Mesothelial cell of epicardium (in vitro differentiated cells): Measurements from ENCODE around the gene TBC1D22A. TPM values are rescaled to one million over a fixed set of nuclear protein-coding genes. Genes with fewer than 3 reads are reported as not detected.

Source experiments
- DNase-seq, 2 experiments: peaks; one replicate each; pipeline ENCODE4 v3.0.0; 2021; ENCODE audit warnings: low spot score in 2 of 2; ENCODE audit not compliant: unreplicated experiment in 2 of 2
- H3K27ac Mint-ChIP-seq: 2 replicates; pipeline ENCODE4 v1.8.0; 2021; ENCODE audit warnings: mixed read lengths
- H3K27me3 Mint-ChIP-seq: 2 replicates; pipeline ENCODE4 v1.8.0; 2021; ENCODE audit warnings: low read depth, mixed read lengths
- H3K36me3 Mint-ChIP-seq: 2 replicates; pipeline ENCODE4 v1.8.0; 2021; ENCODE audit warnings: mixed read lengths
- H3K4me1 Mint-ChIP-seq: 2 replicates; pipeline ENCODE4 v1.8.0; 2021; ENCODE audit warnings: mixed read lengths
- H3K4me3 Mint-ChIP-seq: 2 replicates; pipeline ENCODE4 v1.8.0; 2021; ENCODE audit warnings: mild to moderate bottlenecking, moderate library complexity, mixed read lengths
- H3K9me3 Mint-ChIP-seq: 2 replicates; pipeline ENCODE4 v1.8.0; 2021; ENCODE audit warnings: mixed read lengths
- CTCF ChIP-seq: fragments of 200-600 bp; sonication (generic); IDR thresholded peaks from one replicate; pipeline ENCODE4 v1.5.0; 2021; ENCODE audit warnings: antibody characterized with exemption; ENCODE audit not compliant: unreplicated experiment
- total RNA-seq: library from RNA; stranded (reverse); gene quantifications from 3 replicates; pipeline ENCODE4 v1.2.1, GENCODE V29; 2021

Gene TBC1D22A
- total RNA-seq, 1 donor from 2014 or later = 26.6 TPM

- H3K27me3 Mint-ChIP-seq = no peaks in the 10 kb centered on the region
- H3K4me3 Mint-ChIP-seq = no peak overlapping the region
- H3K36me3 Mint-ChIP-seq = peaks cover 10% of the 10 kb centered on the region
- TF ChIP-seq CTCF = no peak
- DNase-seq = no peak
- H3K27ac Mint-ChIP-seq = no peak overlapping the region
- H3K9me3 Mint-ChIP-seq = no peaks in the 10 kb centered on the region
- H3K4me1 Mint-ChIP-seq = no peaks in the 10 kb centered on the region
Observed at GRCh38 chr22:47061226-47061625, 298.8 kb downstream of the TBC1D22A start.

GRCh38 chr22:47062126-47062525, 299.7 kb downstream of the TBC1D22A start:
- no peak for DNase-seq
- Mint-ChIP-seq H3K27ac (no peak overlapping the region), H3K4me1 (no peaks in the 10 kb centered on the region), H3K4me3 (no peak overlapping the region), H3K9me3 (no peaks in the 10 kb centered on the region), H3K27me3 (no peaks in the 10 kb centered on the region), H3K36me3 (peaks cover 10% of the 10 kb centered on the region)
- no peak for TF ChIP-seq CTCF

GRCh38 chr22:47063071-47063509, 300.6 kb downstream of the TBC1D22A start:
- Mint-ChIP-seq H3K9me3 (no peaks in the 10 kb centered on the region), H3K27me3 (no peaks in the 10 kb centered on the region), H3K4me1 (no peaks in the 10 kb centered on the region), H3K36me3 (peaks cover 9% of the 10 kb centered on the region), H3K27ac (no peak overlapping the region), H3K4me3 (no peak overlapping the region)
- no peak for DNase-seq
- TF ChIP-seq CTCF = no peak

- Mint-ChIP-seq H3K4me3 (no peak overlapping the region), H3K4me1 (no peaks in the 10 kb centered on the region), H3K27me3 (no peaks in the 10 kb centered on the region), H3K36me3 (peaks cover 9% of the 10 kb centered on the region), H3K27ac (no peak overlapping the region), H3K9me3 (no peaks in the 10 kb centered on the region)
- no peak for TF ChIP-seq CTCF
- no peak for DNase-seq
Observed at GRCh38 chr22:47063606-47064005, 301.2 kb downstream of the TBC1D22A start.

GRCh38 chr22:47064016-47064415, 301.6 kb downstream of the TBC1D22A start:
- Mint-ChIP-seq H3K27ac (no peak overlapping the region), H3K9me3 (no peaks in the 10 kb centered on the region), H3K27me3 (no peaks in the 10 kb centered on the region), H3K36me3 (peaks cover 9% of the 10 kb centered on the region), H3K4me3 (no peak overlapping the region), H3K4me1 (no peaks in the 10 kb centered on the region)
- no peak for TF ChIP-seq CTCF
- no peak for DNase-seq

GRCh38 chr22:47064416-47064815, 302.0 kb downstream of the TBC1D22A start:
- H3K27me3 Mint-ChIP-seq = no peaks in the 10 kb centered on the region
- H3K27ac Mint-ChIP-seq = no peak overlapping the region
- no peaks in the 10 kb centered on the region for H3K9me3 Mint-ChIP-seq
- no peaks in the 10 kb centered on the region for H3K4me1 Mint-ChIP-seq
- no peak for TF ChIP-seq CTCF
- no peak overlapping the region for H3K4me3 Mint-ChIP-seq
- DNase-seq = no peak
- H3K36me3 Mint-ChIP-seq = peaks cover 9% of the 10 kb centered on the region
